Neural cell (in vitro differentiated cells): ENCODE results near the gene TSG101. TPM values are rescaled to one million over a fixed set of nuclear protein-coding genes. Genes with fewer than 3 reads are reported as not detected.

ENCODE experiments used
- H2AFZ ChIP-seq: fragments of 200-600, 300-800 bp; sonication (generic), shearing (Covaris generic); 2 replicates; pipeline ENCODE4 v1.6.0; 2014; ENCODE audit warnings: low read depth, mild to moderate bottlenecking, antibody characterized with exemption, low read length, moderate library complexity
- H3F3A ChIP-seq: fragments of 200-600 bp; shearing (Covaris generic); 2 replicates; pipeline ENCODE4 v1.6.1; 2016; ENCODE audit warnings: mild to moderate bottlenecking, moderate library complexity, mixed read lengths, antibody characterized with exemption, low read length; ENCODE audit not compliant: insufficient read depth, poor library complexity, severe bottlenecking
- H3K27ac ChIP-seq: fragments of 200-600, 300-800 bp; sonication (generic), shearing (Covaris generic); 2 replicates; pipeline ENCODE4 v1.5.1; 2014; ENCODE audit warnings: mild to moderate bottlenecking, low read length, moderate library complexity
- H3K27me3 ChIP-seq: fragments of 300-800, 200-600 bp; sonication (generic), shearing (Covaris generic); 2 replicates; pipeline ENCODE4 v1.6.0; 2014; ENCODE audit warnings: mild to moderate bottlenecking, low read depth, low read length, moderate library complexity; ENCODE audit not compliant: insufficient read depth
- H3K36me3 ChIP-seq: fragments of 300-800, 200-600 bp; sonication (generic), shearing (Covaris generic); 2 replicates; pipeline ENCODE4 v1.5.1; 2014; ENCODE audit warnings: mild to moderate bottlenecking, antibody characterized with exemption, low read length, moderate library complexity; ENCODE audit not compliant: insufficient read depth
- H3K4me2 ChIP-seq: fragments of 300-800, 200-600 bp; sonication (generic), shearing (Covaris generic); 2 replicates; pipeline ENCODE4 v1.6.0; 2014; ENCODE audit warnings: mild to moderate bottlenecking, low read length
- H3K4me3 ChIP-seq: fragments of 300-800, 200-600 bp; sonication (generic), shearing (Covaris generic); 2 replicates; pipeline ENCODE4 v1.5.1; 2014; ENCODE audit warnings: mild to moderate bottlenecking, low read length, moderate library complexity
- H3K79me2 ChIP-seq: fragments of 200-600 bp; shearing (Covaris generic); replicated peaks from 2 replicates; pipeline ENCODE4 v1.6.0; 2014; ENCODE audit warnings: mild to moderate bottlenecking, low read length, moderate library complexity; ENCODE audit not compliant: insufficient read depth
- H3K9ac ChIP-seq: fragments of 300-800, 200-600 bp; sonication (generic), shearing (Covaris generic); 2 replicates; pipeline ENCODE4 v1.6.1; 2016; ENCODE audit warnings: mild to moderate bottlenecking, low read length, mixed read lengths
- H3K9me2 ChIP-seq: fragments of 200-600 bp; shearing (Covaris generic); 2 replicates; pipeline ENCODE4 v1.6.1; 2016; ENCODE audit warnings: mild to moderate bottlenecking, low read length, mixed read lengths; ENCODE audit not compliant: insufficient read depth
- H3K9me3 ChIP-seq: fragments of 200-600, 300-800 bp; sonication (generic), shearing (Covaris generic); 2 replicates; pipeline ENCODE4 v1.6.1; 2016; ENCODE audit warnings: mild to moderate bottlenecking, mixed run types, low read length, moderate library complexity, mixed read lengths
- H4K20me1 ChIP-seq: fragments of 200-600 bp; shearing (Covaris generic); 2 replicates; pipeline ENCODE4 v1.6.1; 2016; ENCODE audit warnings: mild to moderate bottlenecking, mixed run types; ENCODE audit not compliant: insufficient read depth
- EP300 ChIP-seq: fragments of 450-650 bp; conservative IDR thresholded peaks from 2 replicates; pipeline ENCODE4 v1.6.1; 2014; ENCODE audit warnings: antibody characterized with exemption, mild to moderate bottlenecking, moderate library complexity; ENCODE audit not compliant: poor library complexity, severe bottlenecking
- EZH2 ChIP-seq: fragments of 200-600, 300-800 bp; shearing (Covaris generic), sonication (generic); IDR thresholded peaks from 2 replicates; pipeline ENCODE4 v1.6.1; 2014; ENCODE audit warnings: antibody characterized with exemption, low read length, borderline replicate concordance, mild to moderate bottlenecking; ENCODE audit not compliant: insufficient read depth, poor library complexity, severe bottlenecking
- MXI1 ChIP-seq: fragments of 450-650 bp; conservative IDR thresholded peaks from 2 replicates; pipeline ENCODE4 v1.6.1; 2014; ENCODE audit warnings: antibody characterized with exemption, mild to moderate bottlenecking; ENCODE audit not compliant: poor library complexity, severe bottlenecking
- POLR2AphosphoS5 ChIP-seq: IDR thresholded peaks from 2 replicates; pipeline ENCODE4 v1.6.1; 2012
- RAD21 ChIP-seq: fragments of 450-650 bp; conservative IDR thresholded peaks from 2 replicates; pipeline ENCODE4 v1.6.1; 2014; ENCODE audit warnings: antibody characterized with exemption, mild to moderate bottlenecking, moderate library complexity
- SMC3 ChIP-seq: fragments of 450-650 bp; conservative IDR thresholded peaks from 2 replicates; pipeline ENCODE4 v1.6.1; 2014; ENCODE audit warnings: antibody characterized with exemption, mild to moderate bottlenecking, moderate library complexity; ENCODE audit not compliant: poor library complexity
- TAF1 ChIP-seq: IDR thresholded peaks from 2 replicates; pipeline ENCODE4 v1.6.1; 2012; ENCODE audit warnings: low read depth
- polyA plus RNA-seq: library from polyadenylated mRNA; depleted of rRNA; stranded (reverse); fragments of >200 nt; gene quantifications from 2 replicates; pipeline ENCODE4 v1.2.3, GENCODE V29; 2014
- TF ChIP-seq, protein P1 (sequence below): fragments of 450-650 bp; IDR thresholded peaks from 2 replicates; pipeline ENCODE4 v1.5.1; 2014; ENCODE audit warnings: antibody characterized with exemption, mild to moderate bottlenecking, moderate library complexity; ENCODE audit not compliant: poor library complexity, severe bottlenecking
- TF ChIP-seq, protein P2 (sequence below): IDR thresholded peaks from 2 replicates; pipeline ENCODE4 v1.6.1; 2012; ENCODE audit warnings: borderline replicate concordance

The TSG101 gene
- polyA plus RNA-seq, 1 donor from 2014 or later = 115 TPM

DNA sequence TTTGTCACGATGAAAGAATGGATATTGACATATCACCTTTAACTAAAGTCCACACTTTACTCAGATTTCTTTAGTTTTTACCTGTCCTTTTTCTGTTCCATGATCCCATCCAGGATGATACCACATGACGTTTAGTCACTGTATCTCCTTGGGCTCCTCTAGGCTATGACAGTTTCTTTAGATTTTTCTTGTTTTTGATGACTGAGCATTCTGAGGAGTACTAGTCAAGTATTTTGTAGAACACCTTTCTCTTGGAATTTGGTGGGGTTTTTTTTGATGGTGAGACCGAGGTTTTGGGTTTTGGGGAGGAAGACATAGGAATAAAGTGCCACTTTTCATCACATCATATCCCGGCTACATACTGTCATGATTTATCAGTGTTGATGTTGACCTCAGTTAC, 67.1 kb downstream of the TSG101 start:
- no peaks in the 10 kb centered on the region for H3K27me3 ChIP-seq
- H3K27ac ChIP-seq = no peak overlapping the region
- no peak overlapping the region for H3K9ac ChIP-seq
- H3K36me3 ChIP-seq = no peaks in the 10 kb centered on the region
- H3K79me2 ChIP-seq = no peaks in the 10 kb centered on the region
- no peak overlapping the region for H3K4me3 ChIP-seq
- no peaks in the 10 kb centered on the region for H3K9me3 ChIP-seq
- H3F3A ChIP-seq = no peaks in the 10 kb centered on the region
- no peaks in the 10 kb centered on the region for H3K9me2 ChIP-seq
- no peak overlapping the region for H3K4me2 ChIP-seq
- H2AFZ ChIP-seq = no peak overlapping the region
- no peaks in the 10 kb centered on the region for H4K20me1 ChIP-seq
- no peak for TF ChIP-seq EP300
- TF ChIP-seq MXI1 = no peak
- TF ChIP-seq, protein P1, sequence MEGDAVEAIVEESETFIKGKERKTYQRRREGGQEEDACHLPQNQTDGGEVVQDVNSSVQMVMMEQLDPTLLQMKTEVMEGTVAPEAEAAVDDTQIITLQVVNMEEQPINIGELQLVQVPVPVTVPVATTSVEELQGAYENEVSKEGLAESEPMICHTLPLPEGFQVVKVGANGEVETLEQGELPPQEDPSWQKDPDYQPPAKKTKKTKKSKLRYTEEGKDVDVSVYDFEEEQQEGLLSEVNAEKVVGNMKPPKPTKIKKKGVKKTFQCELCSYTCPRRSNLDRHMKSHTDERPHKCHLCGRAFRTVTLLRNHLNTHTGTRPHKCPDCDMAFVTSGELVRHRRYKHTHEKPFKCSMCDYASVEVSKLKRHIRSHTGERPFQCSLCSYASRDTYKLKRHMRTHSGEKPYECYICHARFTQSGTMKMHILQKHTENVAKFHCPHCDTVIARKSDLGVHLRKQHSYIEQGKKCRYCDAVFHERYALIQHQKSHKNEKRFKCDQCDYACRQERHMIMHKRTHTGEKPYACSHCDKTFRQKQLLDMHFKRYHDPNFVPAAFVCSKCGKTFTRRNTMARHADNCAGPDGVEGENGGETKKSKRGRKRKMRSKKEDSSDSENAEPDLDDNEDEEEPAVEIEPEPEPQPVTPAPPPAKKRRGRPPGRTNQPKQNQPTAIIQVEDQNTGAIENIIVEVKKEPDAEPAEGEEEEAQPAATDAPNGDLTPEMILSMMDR = no peak
- TF ChIP-seq EZH2 = no peak
- TF ChIP-seq POLR2AphosphoS5 = no peak
- no peak for TF ChIP-seq RAD21
- TF ChIP-seq, protein P2, sequence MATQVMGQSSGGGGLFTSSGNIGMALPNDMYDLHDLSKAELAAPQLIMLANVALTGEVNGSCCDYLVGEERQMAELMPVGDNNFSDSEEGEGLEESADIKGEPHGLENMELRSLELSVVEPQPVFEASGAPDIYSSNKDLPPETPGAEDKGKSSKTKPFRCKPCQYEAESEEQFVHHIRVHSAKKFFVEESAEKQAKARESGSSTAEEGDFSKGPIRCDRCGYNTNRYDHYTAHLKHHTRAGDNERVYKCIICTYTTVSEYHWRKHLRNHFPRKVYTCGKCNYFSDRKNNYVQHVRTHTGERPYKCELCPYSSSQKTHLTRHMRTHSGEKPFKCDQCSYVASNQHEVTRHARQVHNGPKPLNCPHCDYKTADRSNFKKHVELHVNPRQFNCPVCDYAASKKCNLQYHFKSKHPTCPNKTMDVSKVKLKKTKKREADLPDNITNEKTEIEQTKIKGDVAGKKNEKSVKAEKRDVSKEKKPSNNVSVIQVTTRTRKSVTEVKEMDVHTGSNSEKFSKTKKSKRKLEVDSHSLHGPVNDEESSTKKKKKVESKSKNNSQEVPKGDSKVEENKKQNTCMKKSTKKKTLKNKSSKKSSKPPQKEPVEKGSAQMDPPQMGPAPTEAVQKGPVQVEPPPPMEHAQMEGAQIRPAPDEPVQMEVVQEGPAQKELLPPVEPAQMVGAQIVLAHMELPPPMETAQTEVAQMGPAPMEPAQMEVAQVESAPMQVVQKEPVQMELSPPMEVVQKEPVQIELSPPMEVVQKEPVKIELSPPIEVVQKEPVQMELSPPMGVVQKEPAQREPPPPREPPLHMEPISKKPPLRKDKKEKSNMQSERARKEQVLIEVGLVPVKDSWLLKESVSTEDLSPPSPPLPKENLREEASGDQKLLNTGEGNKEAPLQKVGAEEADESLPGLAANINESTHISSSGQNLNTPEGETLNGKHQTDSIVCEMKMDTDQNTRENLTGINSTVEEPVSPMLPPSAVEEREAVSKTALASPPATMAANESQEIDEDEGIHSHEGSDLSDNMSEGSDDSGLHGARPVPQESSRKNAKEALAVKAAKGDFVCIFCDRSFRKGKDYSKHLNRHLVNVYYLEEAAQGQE = no peak
- TF ChIP-seq SMC3 = no peak
- no peak for TF ChIP-seq TAF1

DNA sequence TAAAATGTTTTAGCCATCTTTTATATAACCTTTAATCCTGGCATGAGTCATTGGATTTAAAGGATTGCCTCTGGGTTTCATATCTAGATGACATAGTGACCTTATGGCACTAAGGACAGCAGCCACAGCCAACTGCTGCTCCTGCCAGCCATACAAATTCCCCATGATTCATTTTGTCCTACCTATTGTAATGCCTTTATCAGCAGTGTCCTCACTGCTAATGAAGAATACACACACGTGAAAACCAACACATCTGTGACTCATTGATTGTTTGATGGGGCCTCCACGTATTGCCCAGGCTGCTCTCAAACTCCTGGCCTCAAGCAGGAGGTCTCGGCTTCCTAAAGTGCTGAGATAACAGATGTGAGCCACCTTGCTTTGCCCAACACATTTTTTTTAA, 69.3 kb downstream of the TSG101 start:
- no peaks in the 10 kb centered on the region for H3K9me2 ChIP-seq
- no peaks in the 10 kb centered on the region for H3F3A ChIP-seq
- H3K36me3 ChIP-seq = no peaks in the 10 kb centered on the region
- H3K27ac ChIP-seq = no peak overlapping the region
- H4K20me1 ChIP-seq = no peaks in the 10 kb centered on the region
- no peak overlapping the region for H3K4me2 ChIP-seq
- H3K4me3 ChIP-seq = no peak overlapping the region
- H3K9ac ChIP-seq = no peak overlapping the region
- no peaks in the 10 kb centered on the region for H3K79me2 ChIP-seq
- no peak overlapping the region for H2AFZ ChIP-seq
- H3K27me3 ChIP-seq = no peaks in the 10 kb centered on the region
- TF ChIP-seq TAF1 (no peak), EP300 (no peak), MXI1 (no peak), SMC3 (no peak)
- TF ChIP-seq, protein P2 = no peak
- TF ChIP-seq, protein P1 = no peak
- H3K9me3 ChIP-seq = no peaks in the 10 kb centered on the region
